WERI-Rb-1 (cell line): Measurements from ENCODE around the gene KCNJ8.

Source experiments
- DNase-seq: peaks from one replicate; pipeline ENCODE4 v3.0.0-alpha.2; 2020
- H3K27ac ChIP-seq: fragments of 250-450 bp; sonication (Bioruptor Pico); 2 replicates; pipeline ENCODE4 v1.5.1; 2020; ENCODE audit warnings: mild to moderate bottlenecking, moderate library complexity
- H3K27me3 ChIP-seq: fragments of 250-450 bp; sonication (Bioruptor Pico); 2 replicates; pipeline ENCODE4 v1.5.1; 2021; ENCODE audit warnings: mild to moderate bottlenecking, low read depth, moderate library complexity; ENCODE audit not compliant: insufficient read depth, severe bottlenecking
- H3K36me3 ChIP-seq: fragments of 250-450 bp; sonication (Bioruptor Pico); 2 replicates; pipeline ENCODE4 v1.5.1; 2020; ENCODE audit warnings: mild to moderate bottlenecking, moderate library complexity
- H3K4me3 ChIP-seq: 2 replicates; pipeline ENCODE4 v1.5.1; 2011; ENCODE audit warnings: low read depth, mild to moderate bottlenecking, control low read depth, low read length
- H3K9me3 ChIP-seq: fragments of 250-450 bp; sonication (Bioruptor Pico); 2 replicates; pipeline ENCODE4 v1.5.1; 2021; ENCODE audit warnings: mild to moderate bottlenecking, moderate library complexity; ENCODE audit not compliant: severe bottlenecking
- TF ChIP-seq, protein P1 (sequence below): IDR thresholded peaks from 2 replicates; pipeline ENCODE4 v1.5.1; 2011; ENCODE audit warnings: low read depth, mild to moderate bottlenecking, control low read depth, inconsistent platforms, low read length

Gene KCNJ8

GRCh38 chr12:21776175-21776574 is 1.7 kb upstream of the KCNJ8 start:
- Histone ChIP-seq H3K9me3 (no peaks in the 10 kb centered on the region), H3K36me3 (peaks cover 16% of the 10 kb centered on the region), H3K27me3 (no peaks in the 10 kb centered on the region), H3K4me3 (no peak overlapping the region), H3K27ac (no peak overlapping the region)
- TF ChIP-seq, protein P1, sequence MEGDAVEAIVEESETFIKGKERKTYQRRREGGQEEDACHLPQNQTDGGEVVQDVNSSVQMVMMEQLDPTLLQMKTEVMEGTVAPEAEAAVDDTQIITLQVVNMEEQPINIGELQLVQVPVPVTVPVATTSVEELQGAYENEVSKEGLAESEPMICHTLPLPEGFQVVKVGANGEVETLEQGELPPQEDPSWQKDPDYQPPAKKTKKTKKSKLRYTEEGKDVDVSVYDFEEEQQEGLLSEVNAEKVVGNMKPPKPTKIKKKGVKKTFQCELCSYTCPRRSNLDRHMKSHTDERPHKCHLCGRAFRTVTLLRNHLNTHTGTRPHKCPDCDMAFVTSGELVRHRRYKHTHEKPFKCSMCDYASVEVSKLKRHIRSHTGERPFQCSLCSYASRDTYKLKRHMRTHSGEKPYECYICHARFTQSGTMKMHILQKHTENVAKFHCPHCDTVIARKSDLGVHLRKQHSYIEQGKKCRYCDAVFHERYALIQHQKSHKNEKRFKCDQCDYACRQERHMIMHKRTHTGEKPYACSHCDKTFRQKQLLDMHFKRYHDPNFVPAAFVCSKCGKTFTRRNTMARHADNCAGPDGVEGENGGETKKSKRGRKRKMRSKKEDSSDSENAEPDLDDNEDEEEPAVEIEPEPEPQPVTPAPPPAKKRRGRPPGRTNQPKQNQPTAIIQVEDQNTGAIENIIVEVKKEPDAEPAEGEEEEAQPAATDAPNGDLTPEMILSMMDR, result no peak
- no peak for DNase-seq

DNA sequence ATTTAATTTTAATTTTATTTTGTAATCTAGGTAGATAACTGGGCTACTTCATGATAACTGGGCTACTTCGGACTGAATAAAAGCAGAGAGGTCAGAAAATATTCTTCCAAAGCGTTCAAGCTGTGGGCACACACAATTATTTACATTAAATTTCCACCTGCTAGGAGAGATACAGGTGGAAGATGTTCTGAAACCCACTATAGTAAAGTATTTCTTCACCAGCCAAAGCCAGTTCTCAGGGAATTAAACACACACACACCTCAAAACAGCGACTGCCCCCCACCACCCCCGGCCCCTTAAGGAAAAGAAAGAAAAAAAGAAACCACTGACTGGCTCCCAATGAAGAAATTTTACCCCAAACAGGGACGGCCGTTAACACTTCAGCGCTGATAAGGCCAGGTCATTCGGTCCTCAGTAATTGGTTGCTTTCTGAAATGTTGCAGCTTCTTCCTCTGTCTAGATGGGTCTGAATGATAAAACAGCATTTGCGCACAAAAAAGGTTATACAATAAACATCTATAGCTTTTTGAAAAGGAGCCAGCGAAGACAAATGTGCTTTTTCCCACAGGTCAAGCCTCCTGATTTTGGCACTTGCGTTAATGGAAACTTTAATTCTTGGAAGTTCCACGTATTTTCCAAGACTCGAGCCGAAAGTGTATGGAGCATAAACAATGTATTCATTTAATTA is 771 bp upstream of the KCNJ8 start:
- Histone ChIP-seq H3K9me3 (no peaks in the 10 kb centered on the region), H3K27ac (peak overlapping the region; percentile 28), H3K4me3 (peak overlapping the region; percentile 88), H3K36me3 (peaks cover 18% of the 10 kb centered on the region), H3K27me3 (no peaks in the 10 kb centered on the region)
- no peak for DNase-seq
- TF ChIP-seq, protein P1, result no peak

DNA sequence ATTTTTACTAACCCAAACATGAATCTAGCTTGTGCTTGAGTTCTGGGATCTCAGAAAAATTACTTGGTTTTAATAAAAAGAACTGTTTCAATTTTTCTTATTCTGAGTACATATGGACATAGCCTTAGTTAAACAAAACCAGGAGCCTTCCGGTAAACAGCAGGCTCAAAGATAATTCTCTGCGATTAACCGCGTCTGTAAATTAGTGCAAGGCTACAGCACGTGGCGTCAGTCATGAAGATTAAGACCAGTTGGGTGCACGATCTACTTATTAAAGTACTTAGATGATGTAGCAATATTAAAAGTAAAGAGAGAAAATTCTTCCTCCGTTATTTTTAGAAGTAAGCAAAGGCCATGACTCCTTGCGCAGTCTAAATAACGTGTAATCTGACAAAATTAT is 700 bp downstream of the KCNJ8 start:
- TF ChIP-seq, protein P1, result no peak
- H3K27ac ChIP-seq, result peak overlapping the region; percentile 80
- H3K4me3 ChIP-seq, result peak overlapping the region; percentile 88
- no peaks in the 10 kb centered on the region for H3K9me3 ChIP-seq
- H3K27me3 ChIP-seq, result no peaks in the 10 kb centered on the region
- peak; percentile 34 for DNase-seq
- peaks cover 29% of the 10 kb centered on the region for H3K36me3 ChIP-seq

DNA sequence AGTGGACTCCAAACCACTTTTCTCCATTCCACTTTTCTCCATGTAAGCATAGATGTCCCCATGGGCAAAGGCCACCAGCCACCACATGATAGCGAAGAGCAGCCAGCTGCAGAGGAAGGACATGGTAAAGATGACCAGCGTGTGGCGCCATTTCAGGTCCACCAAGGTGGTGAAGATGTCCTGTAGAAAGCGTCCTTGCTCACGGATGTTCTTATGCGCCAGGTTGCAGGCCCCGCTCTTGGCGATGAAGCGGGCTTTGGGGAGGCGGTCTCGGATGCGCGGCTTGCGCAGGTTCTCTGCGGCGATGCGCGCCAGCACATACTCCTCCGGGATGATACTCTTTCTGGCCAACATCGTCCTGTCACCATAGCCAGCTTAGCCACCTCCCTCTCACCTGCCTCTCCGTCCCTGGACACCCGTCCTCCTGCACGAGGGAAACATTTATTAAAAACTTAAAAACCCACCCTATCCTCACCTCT is 1.2 kb downstream of the KCNJ8 start:
- H3K4me3 ChIP-seq, result peak overlapping the region; percentile 88
- H3K27ac ChIP-seq, result peak overlapping the region; percentile 80
- DNase-seq, result peak; percentile 89
- H3K9me3 ChIP-seq, result no peaks in the 10 kb centered on the region
- no peaks in the 10 kb centered on the region for H3K27me3 ChIP-seq
- H3K36me3 ChIP-seq, result peaks cover 32% of the 10 kb centered on the region
- TF ChIP-seq, protein P1, result peak; percentile 88

DNA sequence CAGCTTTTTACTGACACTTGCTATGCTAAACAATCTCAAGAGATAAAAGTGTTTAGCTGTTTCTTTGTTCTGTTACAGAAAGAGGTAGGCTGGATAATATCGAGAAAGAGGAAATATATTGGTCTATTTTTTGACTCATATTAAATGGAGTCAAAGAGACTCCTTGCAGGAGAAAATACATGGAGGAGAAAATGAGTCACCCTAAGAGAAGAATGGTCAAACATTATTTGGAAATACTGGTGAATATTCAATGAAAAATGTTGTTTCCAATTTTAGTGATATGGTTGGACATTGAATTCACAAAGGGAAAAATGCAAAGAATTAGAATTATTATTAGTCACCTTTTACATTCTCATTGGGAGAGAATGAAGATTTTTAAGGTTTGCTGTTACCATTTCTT is 3.2 kb downstream of the KCNJ8 start:
- Histone ChIP-seq H3K36me3 (peaks cover 32% of the 10 kb centered on the region), H3K4me3 (no peak overlapping the region), H3K27ac (no peak overlapping the region), H3K27me3 (no peaks in the 10 kb centered on the region), H3K9me3 (no peaks in the 10 kb centered on the region)
- DNase-seq, result no peak
- TF ChIP-seq, protein P1, result no peak

DNA sequence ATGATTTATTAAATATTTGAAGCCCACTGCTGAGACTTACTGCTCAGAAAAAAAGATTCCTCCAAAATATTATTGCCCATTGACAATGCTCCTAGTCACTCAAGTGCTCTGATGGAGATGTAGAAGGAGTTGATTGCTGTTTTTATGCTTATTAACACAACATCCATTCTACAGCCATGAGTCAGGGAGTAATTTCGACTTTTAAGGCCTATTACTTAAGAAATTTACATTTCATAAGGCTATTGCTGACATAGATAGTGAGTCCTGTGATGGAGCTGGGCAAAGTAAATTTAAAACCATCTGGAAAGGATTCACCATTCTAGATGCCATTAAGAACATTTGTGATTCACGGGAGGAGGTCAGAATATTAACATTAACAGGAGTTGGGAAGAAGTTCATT is 5.2 kb downstream of the KCNJ8 start:
- H3K9me3 ChIP-seq, result no peaks in the 10 kb centered on the region
- no peak overlapping the region for H3K27ac ChIP-seq
- H3K27me3 ChIP-seq, result no peaks in the 10 kb centered on the region
- no peak overlapping the region for H3K4me3 ChIP-seq
- no peak for DNase-seq
- peaks cover 39% of the 10 kb centered on the region for H3K36me3 ChIP-seq
- TF ChIP-seq, protein P1, result no peak
